Subcutaneous adipose tissue (tissue), 4 donors: ENCODE results near the gene HSPG2. TPM values are rescaled to one million over a fixed set of nuclear protein-coding genes. Genes with fewer than 3 reads are reported as not detected.

Source experiments
- total RNA-seq, 4 donors: library from RNA; depleted of rRNA; stranded (reverse); fragments of >200 nt; gene quantifications; one replicate each; pipeline ENCODE4 v1.1.0, GENCODE V29; 2016
- TF ChIP-seq, protein P1 (sequence below): fragments of 450-650 bp; IDR thresholded peaks from one replicate; pipeline ENCODE4 v1.5.1; 2016; ENCODE audit warnings: low read depth, mild to moderate bottlenecking, control low read depth, antibody characterized with exemption, moderate library complexity

The HSPG2 gene
- total RNA-seq, 4 donors from 2014 or later = 90.5 to 556 (median 207) TPM

DNA sequence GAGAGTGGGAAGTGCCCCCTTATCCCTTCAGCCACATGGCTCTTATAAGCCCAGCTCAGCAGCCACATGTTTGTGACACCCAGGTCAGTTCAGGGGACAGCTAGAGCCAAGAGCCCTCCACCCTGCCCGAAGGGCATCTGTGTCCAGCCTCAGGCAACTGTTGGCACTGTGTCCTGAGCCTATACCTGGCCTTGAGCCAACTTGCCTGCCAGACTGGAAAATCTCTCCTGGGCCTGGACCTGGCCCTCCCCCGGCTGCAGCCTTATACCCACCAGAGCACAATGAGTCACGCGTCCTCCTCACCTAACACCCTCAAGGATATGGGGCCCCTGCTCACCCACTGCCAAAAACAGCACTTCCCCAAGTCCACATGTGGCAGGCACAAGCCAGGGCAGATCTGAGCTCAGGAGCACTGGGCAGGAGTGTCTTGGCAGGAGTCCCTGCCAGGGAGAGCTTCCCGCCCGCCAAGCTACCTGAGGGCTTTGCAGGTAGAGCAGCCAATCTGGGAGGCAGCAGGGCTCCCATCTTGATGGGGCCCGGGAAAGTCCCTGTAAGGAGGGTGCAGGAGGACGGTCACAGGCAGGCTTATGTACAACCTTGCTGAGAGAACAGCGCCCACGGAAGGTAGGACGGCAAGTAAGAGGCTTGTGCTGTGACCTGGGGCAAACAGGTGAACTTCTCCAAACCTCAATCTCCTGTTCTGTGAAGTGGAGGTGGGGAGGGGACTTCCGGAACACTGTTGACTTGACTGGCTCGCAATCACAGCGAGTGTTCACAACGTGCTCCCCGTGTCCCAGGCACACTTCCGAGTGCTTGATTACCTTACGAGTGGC lies 19.8 kb upstream of the HSPG2 start:
- TF ChIP-seq, protein P1, sequence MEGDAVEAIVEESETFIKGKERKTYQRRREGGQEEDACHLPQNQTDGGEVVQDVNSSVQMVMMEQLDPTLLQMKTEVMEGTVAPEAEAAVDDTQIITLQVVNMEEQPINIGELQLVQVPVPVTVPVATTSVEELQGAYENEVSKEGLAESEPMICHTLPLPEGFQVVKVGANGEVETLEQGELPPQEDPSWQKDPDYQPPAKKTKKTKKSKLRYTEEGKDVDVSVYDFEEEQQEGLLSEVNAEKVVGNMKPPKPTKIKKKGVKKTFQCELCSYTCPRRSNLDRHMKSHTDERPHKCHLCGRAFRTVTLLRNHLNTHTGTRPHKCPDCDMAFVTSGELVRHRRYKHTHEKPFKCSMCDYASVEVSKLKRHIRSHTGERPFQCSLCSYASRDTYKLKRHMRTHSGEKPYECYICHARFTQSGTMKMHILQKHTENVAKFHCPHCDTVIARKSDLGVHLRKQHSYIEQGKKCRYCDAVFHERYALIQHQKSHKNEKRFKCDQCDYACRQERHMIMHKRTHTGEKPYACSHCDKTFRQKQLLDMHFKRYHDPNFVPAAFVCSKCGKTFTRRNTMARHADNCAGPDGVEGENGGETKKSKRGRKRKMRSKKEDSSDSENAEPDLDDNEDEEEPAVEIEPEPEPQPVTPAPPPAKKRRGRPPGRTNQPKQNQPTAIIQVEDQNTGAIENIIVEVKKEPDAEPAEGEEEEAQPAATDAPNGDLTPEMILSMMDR = no peak

DNA sequence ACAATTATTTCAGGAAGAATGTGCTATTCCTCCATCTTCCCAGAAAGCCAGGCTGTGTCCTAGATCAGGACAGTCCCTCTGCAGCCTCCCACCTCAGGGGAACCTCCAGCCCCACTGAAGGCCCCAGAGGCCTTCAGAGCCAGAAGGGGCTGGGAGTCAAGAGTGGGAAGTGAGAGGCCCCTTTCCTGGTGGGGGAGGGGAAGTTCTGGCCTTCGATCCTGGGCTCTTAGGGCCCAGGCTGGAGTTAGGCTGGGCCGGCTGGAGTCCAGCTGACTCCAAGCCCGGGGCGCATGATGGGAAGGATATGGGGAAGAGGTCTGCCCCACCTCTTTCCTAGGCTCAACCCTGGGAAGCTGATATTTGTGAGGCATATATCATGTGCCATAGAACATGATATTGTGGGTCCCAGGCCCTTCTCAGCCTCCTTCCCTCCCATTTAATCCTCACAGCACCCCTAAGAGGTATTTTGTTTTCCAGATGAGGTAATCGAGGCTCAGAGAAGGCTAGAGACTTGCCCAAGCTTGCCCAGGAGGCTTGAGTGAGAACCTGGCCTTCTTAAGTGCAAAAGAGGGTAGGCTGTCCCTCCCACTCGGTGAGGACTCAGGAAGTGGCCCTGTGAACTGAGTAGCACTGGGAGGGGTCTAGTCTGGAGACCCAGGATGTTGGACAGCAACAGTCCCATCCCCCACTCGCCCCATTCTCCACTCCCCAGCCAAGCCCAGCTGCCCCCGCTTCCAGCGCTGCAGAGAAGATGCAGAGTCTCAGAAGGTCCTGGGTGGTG lies 18.6 kb upstream of the HSPG2 start:
- TF ChIP-seq, protein P1 = no peak

DNA sequence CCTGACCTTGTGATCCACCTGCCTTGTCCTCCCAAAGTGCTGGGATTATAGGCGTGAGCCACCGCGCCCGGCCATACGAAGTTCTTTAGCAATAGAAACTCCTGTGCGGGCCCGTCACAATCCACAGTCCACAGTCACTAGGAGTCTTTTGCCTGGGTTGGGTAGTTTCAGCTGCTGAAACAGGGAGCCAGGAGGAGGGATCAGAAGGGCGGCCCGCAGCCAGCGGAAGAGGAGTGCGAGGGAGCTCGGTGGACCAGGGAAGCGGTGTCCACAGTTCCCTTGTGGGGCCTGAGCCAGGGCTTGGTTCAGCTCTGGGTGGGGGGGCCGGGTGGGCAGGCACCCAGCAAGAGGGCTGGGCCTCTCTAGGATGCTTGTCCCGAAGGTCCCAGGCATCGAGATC lies 17.9 kb upstream of the HSPG2 start:
- TF ChIP-seq, protein P1 = no peak

DNA sequence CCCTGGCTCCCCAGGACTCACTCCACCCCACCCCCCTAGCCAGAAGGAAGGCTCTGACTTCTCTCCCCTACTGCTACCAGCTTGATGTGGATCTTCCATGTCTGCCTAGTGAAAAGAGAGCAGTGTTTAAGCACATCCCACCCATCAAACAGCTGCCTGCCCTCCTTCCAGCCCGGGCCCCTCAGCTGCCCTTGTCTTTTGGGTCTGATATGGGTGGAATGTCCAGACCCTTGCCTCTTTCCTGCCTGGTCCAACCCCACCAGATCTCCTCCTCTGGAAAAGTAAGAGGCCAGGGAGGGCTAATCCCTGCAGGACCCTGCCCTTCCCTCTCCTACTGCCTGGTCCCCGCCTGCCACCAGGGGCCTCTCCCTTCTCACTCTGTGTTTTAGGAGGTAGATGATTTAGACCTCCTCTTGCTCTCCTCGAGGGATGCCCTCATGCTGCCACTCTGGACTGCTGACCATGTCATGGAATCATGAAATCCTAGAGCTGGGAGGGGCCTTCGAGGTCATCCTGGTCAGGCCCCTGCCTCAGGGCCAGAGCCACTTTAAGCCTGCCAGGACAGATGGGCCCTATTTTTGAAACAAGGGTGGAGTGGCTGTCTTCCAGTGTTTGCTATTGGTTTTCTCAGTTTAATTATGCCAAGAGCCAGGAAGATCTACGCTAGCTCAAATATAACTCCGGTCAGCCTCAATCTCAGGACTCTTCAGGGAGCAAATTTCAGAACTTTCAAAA lies 15.8 kb upstream of the HSPG2 start:
- TF ChIP-seq, protein P1 = no peak

DNA sequence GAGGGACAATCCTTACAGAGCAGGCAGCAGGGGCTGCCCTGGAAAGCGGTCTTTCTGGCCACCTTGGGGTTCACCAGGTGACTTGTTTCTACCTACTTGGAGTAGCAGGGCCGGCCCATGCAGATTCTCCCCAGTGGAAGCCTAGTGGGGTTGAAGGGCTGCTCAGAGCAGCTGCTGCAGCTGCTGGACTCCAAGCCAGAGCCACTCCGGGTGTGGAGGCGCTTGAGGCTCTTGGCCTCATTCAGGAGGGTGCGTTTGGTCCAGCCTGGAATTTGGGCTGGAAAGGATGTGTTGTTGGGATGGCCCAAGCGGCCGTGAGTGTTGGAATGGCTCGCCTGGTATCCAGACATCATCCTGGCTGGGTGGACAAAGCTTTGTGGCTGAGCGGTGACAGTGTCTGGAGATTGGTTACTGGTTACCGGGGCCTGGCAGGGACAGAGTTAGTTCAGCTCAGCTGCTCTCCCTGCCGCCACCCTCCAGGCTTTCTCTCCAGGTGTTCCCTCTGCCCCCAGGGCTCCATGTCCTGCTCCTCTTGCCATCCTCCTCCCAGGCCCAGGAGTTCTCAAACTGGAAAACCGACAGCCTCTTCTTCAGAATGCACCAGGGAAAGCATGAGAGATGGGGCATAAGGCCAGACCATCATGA lies 14.2 kb upstream of the HSPG2 start:
- TF ChIP-seq, protein P1 = no peak

DNA sequence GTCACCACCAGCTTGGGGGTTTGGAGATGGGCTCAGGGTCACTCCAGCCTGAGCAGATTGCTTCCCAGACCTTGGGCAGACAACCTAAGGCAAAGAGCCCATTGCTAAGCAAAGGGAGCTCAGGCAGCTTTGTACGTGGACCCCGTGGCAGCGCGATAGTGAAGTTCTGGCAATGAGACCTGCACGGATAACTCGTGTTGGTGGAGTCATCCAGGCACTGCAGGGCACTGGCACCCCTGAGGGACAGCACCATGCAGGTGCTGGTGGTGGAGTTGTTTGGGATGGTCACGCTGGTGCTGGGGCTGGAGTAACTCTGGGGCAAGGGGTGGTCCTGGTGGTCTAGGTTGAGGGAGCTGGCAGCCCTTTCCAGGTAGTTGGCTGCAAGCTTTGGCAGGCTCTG lies 13.6 kb upstream of the HSPG2 start:
- TF ChIP-seq, protein P1 = no peak
